ENCODE measurements around the gene JOSD1.

GRCh38 chr22:38745676-38746460 lies 45.1 kb upstream of the JOSD1 start:
- TF ChIP-seq EZH2phosphoT487 (IDR thresholded peaks at IDR 0.05; ENCODE audit: insufficient read depth, low read depth) (no peak), EZH2 (IDR thresholded peaks at IDR 0.05; ENCODE audit: insufficient read depth, poor library complexity, severe bottlenecking) (no peak)
